Measurements from ENCODE around the gene NFILZ. TPM values are rescaled to one million over a fixed set of nuclear protein-coding genes. Genes with fewer than 3 reads are reported as not detected.

Gene NFILZ
- total RNA-seq, 2 experiments from 2014 or later = not detected

DNA sequence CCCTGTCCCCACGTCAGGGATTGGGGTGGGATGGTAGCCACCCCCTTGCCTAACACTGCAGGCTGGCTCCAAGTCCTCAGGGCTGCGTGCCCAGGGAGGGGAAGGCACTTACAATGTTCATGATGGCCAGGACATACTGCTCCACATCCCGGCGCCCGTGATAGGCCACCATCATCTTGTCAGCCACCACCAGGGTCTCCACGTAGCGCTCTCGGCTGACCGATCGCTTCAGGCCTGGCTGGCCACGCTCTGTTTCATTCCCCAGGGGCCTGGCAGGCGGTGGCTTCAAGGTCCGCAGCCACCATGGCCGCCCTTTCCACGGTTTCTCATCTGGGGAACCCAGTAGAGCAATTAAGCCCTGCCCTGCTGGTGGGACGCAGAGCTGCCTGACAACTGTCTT, 29.6 kb upstream of the NFILZ start:
- no peaks in the 10 kb centered on the region for H3K36me3 ChIP-seq (ENCODE audit: insufficient read depth, low read length)
- H3K4me3 ChIP-seq (ENCODE audit: low read depth, low read length, poor library complexity, severe bottlenecking) = no peak overlapping the region
- ChIA-PET POLR2A (no interaction called here), CTCF (ENCODE audit: unreplicated experiment) (no interaction called here)
- TF ChIP-seq, protein P1, sequence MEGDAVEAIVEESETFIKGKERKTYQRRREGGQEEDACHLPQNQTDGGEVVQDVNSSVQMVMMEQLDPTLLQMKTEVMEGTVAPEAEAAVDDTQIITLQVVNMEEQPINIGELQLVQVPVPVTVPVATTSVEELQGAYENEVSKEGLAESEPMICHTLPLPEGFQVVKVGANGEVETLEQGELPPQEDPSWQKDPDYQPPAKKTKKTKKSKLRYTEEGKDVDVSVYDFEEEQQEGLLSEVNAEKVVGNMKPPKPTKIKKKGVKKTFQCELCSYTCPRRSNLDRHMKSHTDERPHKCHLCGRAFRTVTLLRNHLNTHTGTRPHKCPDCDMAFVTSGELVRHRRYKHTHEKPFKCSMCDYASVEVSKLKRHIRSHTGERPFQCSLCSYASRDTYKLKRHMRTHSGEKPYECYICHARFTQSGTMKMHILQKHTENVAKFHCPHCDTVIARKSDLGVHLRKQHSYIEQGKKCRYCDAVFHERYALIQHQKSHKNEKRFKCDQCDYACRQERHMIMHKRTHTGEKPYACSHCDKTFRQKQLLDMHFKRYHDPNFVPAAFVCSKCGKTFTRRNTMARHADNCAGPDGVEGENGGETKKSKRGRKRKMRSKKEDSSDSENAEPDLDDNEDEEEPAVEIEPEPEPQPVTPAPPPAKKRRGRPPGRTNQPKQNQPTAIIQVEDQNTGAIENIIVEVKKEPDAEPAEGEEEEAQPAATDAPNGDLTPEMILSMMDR (conservative IDR thresholded peaks at IDR 0.05; ENCODE audit: low read length) = no peak
- TF ChIP-seq EZH2phosphoT487 (IDR thresholded peaks at IDR 0.05; ENCODE audit: borderline replicate concordance, low read depth, low read length) = no peak
- H3K4me2 ChIP-seq (ENCODE audit: low read length) = no peak overlapping the region
- no TSS peak for BruUV-seq (replicated peaks)
- no peak overlapping the region for H2AFZ ChIP-seq (ENCODE audit: low read length)
- H4K20me1 ChIP-seq (ENCODE audit: insufficient read depth, low read length) = no peaks in the 10 kb centered on the region
- intact Hi-C loops (cut with micrococcal nuclease; ENCODE audit: unreplicated experiment) = no loop called here
- no peaks in the 10 kb centered on the region for H3K4me1 ChIP-seq (ENCODE audit: insufficient read depth, low read length, poor library complexity, severe bottlenecking)
- no peak for DNase-seq (ENCODE audit: low spot score)
- no peak overlapping the region for H3K27ac ChIP-seq (ENCODE audit: low read depth, low read length, poor library complexity, severe bottlenecking)
- no peaks in the 10 kb centered on the region for H3K9me3 ChIP-seq (ENCODE audit: low read length)
- H3K79me2 ChIP-seq (ENCODE audit: insufficient read depth, low read depth, low read length) = no peaks in the 10 kb centered on the region
- H3K9me2 ChIP-seq (ENCODE audit: insufficient read depth, low read length) = no peaks in the 10 kb centered on the region

DNA sequence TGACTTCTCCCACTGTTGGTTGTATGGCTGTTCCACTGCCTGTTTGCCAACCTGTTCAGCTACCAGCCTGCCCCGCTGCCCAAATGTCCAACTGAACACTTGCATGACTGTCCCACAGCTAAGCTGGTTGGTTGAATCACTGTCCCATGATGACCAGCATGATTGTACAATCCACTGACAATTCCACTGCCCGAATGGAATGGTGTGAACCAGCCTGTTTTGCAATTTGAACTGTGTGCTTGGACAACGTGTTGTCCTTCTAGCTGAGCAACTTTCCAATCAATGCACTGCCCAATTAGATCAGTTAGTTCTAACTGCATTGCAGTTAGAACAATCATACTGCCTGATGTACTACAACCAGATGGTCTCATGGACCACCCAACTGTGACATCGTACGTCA, 28.6 kb upstream of the NFILZ start:
- Histone ChIP-seq H3K4me3 (ENCODE audit: low read depth, low read length, poor library complexity, severe bottlenecking) (no peak overlapping the region), H3K4me1 (ENCODE audit: insufficient read depth, low read length, poor library complexity, severe bottlenecking) (no peaks in the 10 kb centered on the region), H3K27ac (ENCODE audit: low read depth, low read length, poor library complexity, severe bottlenecking) (no peak overlapping the region), H3K36me3 (ENCODE audit: insufficient read depth, low read length) (no peaks in the 10 kb centered on the region), H2AFZ (ENCODE audit: low read length) (no peak overlapping the region), H3K4me2 (ENCODE audit: low read length) (no peak overlapping the region), H3K9me2 (ENCODE audit: insufficient read depth, low read length) (no peaks in the 10 kb centered on the region), H3K79me2 (ENCODE audit: insufficient read depth, low read depth, low read length) (no peaks in the 10 kb centered on the region), H4K20me1 (ENCODE audit: insufficient read depth, low read length) (no peaks in the 10 kb centered on the region), H3K9me3 (ENCODE audit: low read length) (no peaks in the 10 kb centered on the region)
- intact Hi-C loops (cut with micrococcal nuclease; ENCODE audit: unreplicated experiment) = no loop called here
- POLR2A ChIA-PET = no interaction called here
- TF ChIP-seq EZH2phosphoT487 (IDR thresholded peaks at IDR 0.05; ENCODE audit: borderline replicate concordance, low read depth, low read length) = no peak
- TF ChIP-seq, protein P1 (conservative IDR thresholded peaks at IDR 0.05; ENCODE audit: low read length) = no peak
- BruUV-seq (replicated peaks) = no TSS peak
- CTCF ChIA-PET (ENCODE audit: unreplicated experiment) = no interaction called here
- DNase-seq (ENCODE audit: low spot score) = no peak

DNA sequence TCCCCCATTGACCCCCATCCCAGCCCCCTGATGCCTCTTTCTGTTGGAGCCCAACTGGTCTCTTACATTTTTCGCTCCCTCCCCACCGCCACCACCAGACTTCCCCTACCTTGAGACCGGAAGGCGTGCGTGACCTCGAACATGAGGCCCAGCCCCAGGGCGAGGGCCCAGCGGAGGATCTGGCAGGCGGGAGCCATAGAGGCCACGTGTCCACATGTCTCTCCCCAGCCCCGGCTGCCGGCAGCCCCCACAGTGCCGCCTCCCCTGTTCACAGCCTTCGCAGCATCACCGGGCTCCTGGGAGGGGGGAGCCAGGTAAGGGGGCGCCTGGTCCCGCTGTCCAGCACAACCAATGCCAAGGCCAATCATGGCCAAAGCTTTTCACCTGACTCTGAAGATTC, 24.9 kb upstream of the NFILZ start:
- TF ChIP-seq, protein P1 (conservative IDR thresholded peaks at IDR 0.05; ENCODE audit: low read length) = no peak
- no peak for TF ChIP-seq EZH2phosphoT487 (IDR thresholded peaks at IDR 0.05; ENCODE audit: borderline replicate concordance, low read depth, low read length)
- Histone ChIP-seq H3K9me2 (ENCODE audit: insufficient read depth, low read length) (no peaks in the 10 kb centered on the region), H3K36me3 (ENCODE audit: insufficient read depth, low read length) (no peaks in the 10 kb centered on the region), H3K4me2 (ENCODE audit: low read length) (no peak overlapping the region), H3K4me1 (ENCODE audit: insufficient read depth, low read length, poor library complexity, severe bottlenecking) (no peaks in the 10 kb centered on the region), H2AFZ (ENCODE audit: low read length) (no peak overlapping the region), H3K9me3 (ENCODE audit: low read length) (no peaks in the 10 kb centered on the region), H3K27ac (ENCODE audit: low read depth, low read length, poor library complexity, severe bottlenecking) (no peak overlapping the region), H3K79me2 (ENCODE audit: insufficient read depth, low read depth, low read length) (no peaks in the 10 kb centered on the region), H4K20me1 (ENCODE audit: insufficient read depth, low read length) (no peaks in the 10 kb centered on the region), H3K4me3 (ENCODE audit: low read depth, low read length, poor library complexity, severe bottlenecking) (no peak overlapping the region)
- no peak for DNase-seq (ENCODE audit: low spot score)
- ChIA-PET CTCF (ENCODE audit: unreplicated experiment) (no interaction called here), POLR2A (no interaction called here)
- intact Hi-C loops (cut with micrococcal nuclease; ENCODE audit: unreplicated experiment) = no loop called here
- no TSS peak for BruUV-seq (replicated peaks)
